ENCODE results near the gene FAM76A.

GRCh38 chr1:27684176-27684575 lies 41.6 kb upstream of the FAM76A start:
- TF ChIP-seq CTCF (IDR thresholded peaks at IDR 0.05), result no peak
- TF ChIP-seq EP300 (IDR thresholded peaks at IDR 0.05; ENCODE audit: low read depth), result no peak
- no peak for TF ChIP-seq POLR2A (IDR thresholded peaks at IDR 0.05)

All from transverse colon (tissue), 3 donors.